Aorta (tissue), 5 donors: ENCODE measurements around the gene ARHGAP23. TPM values are rescaled to one million over a fixed set of nuclear protein-coding genes. Genes with fewer than 3 reads are reported as not detected.
A peak's percentile ranks its signal among the peaks of the same experiment; 100 is the strongest.
"Not testable (repeated sequence)": the region's sequence is repeated elsewhere in the genome, so short reads cannot be mapped to it uniquely, and the experiment has no call there.

ENCODE experiments used
- ATAC-seq: fragments of 200-7000 bp; cut with Tn5 transposase; one replicate; pipeline ENCODE4 v1.9.1; 2022; ENCODE audit warnings: moderate library complexity; ENCODE audit not compliant: low FRiP score
- DNase-seq, 2 donors: peaks; one replicate each; pipeline ENCODE4 v3.0.0-alpha.2; 2020
- H3K27ac ChIP-seq, 2 donors: one replicate each; pipeline ENCODE4 v1.5.1; 2013; ENCODE audit warnings: low read length in 2 of 2, mild to moderate bottlenecking in 2 of 2, moderate library complexity in 2 of 2, control low read depth in 1 of 2, inconsistent platforms in 1 of 2, low read depth in 1 of 2
- H3K27me3 ChIP-seq, 2 donors: one replicate each; pipeline ENCODE4 v1.6.1; 2013; ENCODE audit warnings: control low read depth in 1 of 2, low read length in 1 of 2, mild to moderate bottlenecking in 1 of 2, moderate library complexity in 1 of 2; ENCODE audit not compliant: insufficient read depth in 2 of 2, control insufficient read depth in 1 of 2
- H3K36me3 ChIP-seq, 2 donors: one replicate each; pipeline ENCODE4 v1.6.1; 2013; ENCODE audit warnings: control low read depth in 1 of 2, low read length in 1 of 2, mild to moderate bottlenecking in 1 of 2; ENCODE audit not compliant: insufficient read depth in 2 of 2, control insufficient read depth in 1 of 2
- H3K4me1 ChIP-seq, 2 donors: one replicate each; pipeline ENCODE4 v1.6.1; 2013; ENCODE audit warnings: low read length in 2 of 2, control low read depth in 1 of 2, mild to moderate bottlenecking in 1 of 2, moderate library complexity in 1 of 2; ENCODE audit not compliant: insufficient read depth in 2 of 2, control insufficient read depth in 1 of 2
- H3K4me3 ChIP-seq, 2 donors: one replicate each; pipeline ENCODE4 v1.5.1; 2013; ENCODE audit warnings: low read length in 2 of 2, control low read depth in 1 of 2, mild to moderate bottlenecking in 1 of 2
- H3K9me3 ChIP-seq: one replicate; pipeline ENCODE4 v1.6.1; 2013; ENCODE audit warnings: mild to moderate bottlenecking, low read length; ENCODE audit not compliant: control insufficient read depth
- WGBS, 2 donors: extraction: QIAGEN DNeasy Blood & Tissue Kit; methylation state at CpG; one replicate each; pipeline ENCODE4 v1.1.7; 2013; 5-methylcytosine and 5-hydroxymethylcytosine counted together
- intact Hi-C, 2 donors: fragments of 100-400 bp; cut with DNase I; formaldehyde crosslinking; loops; one replicate each; pipeline versions ENCODE4 v1.14.2 to v1.15.0; 2022
- polyA plus RNA-seq, 2 donors: library from polyadenylated mRNA; stranded (reverse); fragments of 200-250 nt; gene quantifications; one replicate each; pipeline ENCODE4 v1.2.3, GENCODE V29; 2013
- total RNA-seq, 2 donors: library from RNA; stranded (reverse); fragmentation: NEBNext Ultra II Directional; extraction: Animal tissue kit (Norgen Biotek cat#: 25700); gene quantifications; one replicate each; pipeline ENCODE4 v1.2.1, GENCODE V29; 2021
- donor health status: healthy with polysubstance abuse.
- donor health status: Bipolar disorder and iron deficiency.
- donor health status: DM: no; HTN: no; CAD: no.
- donor health status: DM: no; HTN: no; CAD: no.
- donor health status: DM: yes; HTN: yes; CAD: no.

ARHGAP23 gene
- total and polyA plus RNA-seq, 4 donors = 6.9 to 126 (median 70.6) TPM

GRCh38 chr17:38434178-38434665 is 6.0 kb downstream of the ARHGAP23 start:
- H3K27me3 ChIP-seq = no peaks in the 10 kb centered on the region
- H3K9me3 ChIP-seq = no peaks in the 10 kb centered on the region
- no peak overlapping the region for H3K27ac ChIP-seq
- DNase-seq (no peak), ATAC-seq (no peak)
- no peak overlapping the region for H3K4me3 ChIP-seq
- no peaks in the 10 kb centered on the region for H3K36me3 ChIP-seq
- intact Hi-C loops = no loop called here
- peaks cover 2% of the 10 kb centered on the region in 2 donors for H3K4me1 ChIP-seq
- WGBS, 2 donors = 78% methylated on average over 20 to 21 of the region's 21 CpGs

GRCh38 chr17:38435795-38436194 is 7.5 kb downstream of the ARHGAP23 start:
- Histone ChIP-seq H3K27me3 (no peaks in the 10 kb centered on the region), H3K27ac (no peak overlapping the region), H3K4me3 (no peak overlapping the region), H3K36me3 (no peaks in the 10 kb centered on the region), H3K9me3 (no peaks in the 10 kb centered on the region), H3K4me1 (peaks cover 0 to 1% of the 10 kb centered on the region in 2 donors)
- ATAC-seq (no peak), DNase-seq (no peak)
- 78 to 81% methylated on average over 9 of the region's 9 CpGs for WGBS, 2 donors
- intact Hi-C loops = no loop called here

- H3K4me3 ChIP-seq = no peak overlapping the region
- no peaks in the 10 kb centered on the region for H3K36me3 ChIP-seq
- no peaks in the 10 kb centered on the region for H3K27me3 ChIP-seq
- intact Hi-C loops = no loop called here
- 45 to 49% methylated on average over 11 of the region's 11 CpGs for WGBS, 2 donors
- H3K27ac ChIP-seq = no peak overlapping the region
- DNase-seq (no peak), ATAC-seq (no peak)
- peaks cover 0 to 2% of the 10 kb centered on the region in 2 donors for H3K4me1 ChIP-seq
- H3K9me3 ChIP-seq = no peaks in the 10 kb centered on the region
Observed at GRCh38 chr17:38436386-38436785, 8.1 kb downstream of the ARHGAP23 start.

GRCh38 chr17:38437313-38437712 is 9.0 kb downstream of the ARHGAP23 start:
- H3K9me3 ChIP-seq, DNase-seq, H3K27me3 ChIP-seq, H3K4me3 ChIP-seq, H3K36me3 ChIP-seq, H3K4me1 ChIP-seq, H3K27ac ChIP-seq, ATAC-seq, intact Hi-C loops: not testable (repeated sequence)
- 97 to 100% methylated on average over 1 of the region's 1 CpG for WGBS, 2 donors

GRCh38 chr17:38439436-38439835 is 11.2 kb downstream of the ARHGAP23 start:
- H3K4me1 ChIP-seq = peaks cover 0 to 2% of the 10 kb centered on the region in 2 donors
- ATAC-seq (no peak), DNase-seq (no peak)
- intact Hi-C loops = no loop called here
- H3K27me3 ChIP-seq = no peaks in the 10 kb centered on the region
- no peaks in the 10 kb centered on the region for H3K36me3 ChIP-seq
- H3K9me3 ChIP-seq = no peaks in the 10 kb centered on the region
- peak overlapping the region in 1 of 2 donors; percentile 49 for H3K27ac ChIP-seq
- H3K4me3 ChIP-seq = no peak overlapping the region
- WGBS, 2 donors = 80 to 91% methylated on average over 5 of the region's 5 CpGs

- H3K27me3 ChIP-seq = no peaks in the 10 kb centered on the region
- H3K27ac ChIP-seq = peak overlapping the region in 1 of 2 donors; percentile 81
- peak; percentile 39 for ATAC-seq
- peaks cover 0 to 2% of the 10 kb centered on the region in 2 donors for H3K4me1 ChIP-seq
- no peaks in the 10 kb centered on the region for H3K9me3 ChIP-seq
- H3K4me3 ChIP-seq = no peak overlapping the region
- no peak for DNase-seq
- WGBS, 2 donors = 49% methylated on average over 16 of the region's 16 CpGs
- no peaks in the 10 kb centered on the region for H3K36me3 ChIP-seq
- intact Hi-C loops = loop anchor here (5.0 to 10.0 kb wide), 2 partner anchors 46 to 234 kb away; partner anchors contain the start of gene EPOP (in 1 of the 2)
Observed at GRCh38 chr17:38440614-38441397, 12.5 kb downstream of the ARHGAP23 start.

- no peaks in the 10 kb centered on the region for H3K9me3 ChIP-seq
- DNase-seq (no peak), ATAC-seq (peak; percentile 39)
- peak overlapping the region in 1 of 2 donors; percentile 81 for H3K27ac ChIP-seq
- WGBS, 2 donors = 14 to 24% methylated on average over 9 of the region's 9 CpGs
- H3K27me3 ChIP-seq = no peaks in the 10 kb centered on the region
- H3K4me1 ChIP-seq = peaks cover 0 to 2% of the 10 kb centered on the region in 2 donors
- no peaks in the 10 kb centered on the region for H3K36me3 ChIP-seq
- no peak overlapping the region for H3K4me3 ChIP-seq
- intact Hi-C loops = loop anchor here (2.0 to 10.0 kb wide), 3 partner anchors 41 to 233 kb away; partner anchors contain the start of gene EPOP (in 1 of the 2)
Observed at GRCh38 chr17:38441429-38442061, 13.3 kb downstream of the ARHGAP23 start.

GRCh38 chr17:38442548-38442947 is 14.3 kb downstream of the ARHGAP23 start:
- H3K27me3 ChIP-seq = no peaks in the 10 kb centered on the region
- H3K4me3 ChIP-seq = no peak overlapping the region
- no peaks in the 10 kb centered on the region for H3K36me3 ChIP-seq
- peak overlapping the region in 1 of 2 donors; percentile 84 for H3K27ac ChIP-seq
- no peak for ATAC-seq
- H3K9me3 ChIP-seq = no peaks in the 10 kb centered on the region
- H3K4me1 ChIP-seq = peaks cover 0 to 2% of the 10 kb centered on the region in 2 donors
- DNase-seq = peak; percentile 71 to 87
- intact Hi-C loops = loop anchor here (2.0 to 10.0 kb wide), 3 partner anchors 40 to 232 kb away; partner anchors contain the start of gene EPOP (in 1 of the 2)
- WGBS, 2 donors = 10 to 13% methylated on average over 4 of the region's 4 CpGs
